GM12892 (cell line): ENCODE measurements around the gene RBM19. TPM values are rescaled to one million over a fixed set of nuclear protein-coding genes. Genes with fewer than 3 reads are reported as not detected.
A peak's percentile ranks its signal among the peaks of the same experiment; 100 is the strongest.

ENCODE experiments used
- DNase-seq: peaks from one replicate; pipeline ENCODE4 v3.0.0; 2011; ENCODE audit not compliant: insufficient read length
- FAIRE-seq: peaks from 2 replicates; lab custom pipeline; 2011; peaks lifted over from hg19 to GRCh38; lab: Jason Lieb, UNC
- POLR2A ChIP-seq: IDR thresholded peaks from 2 replicates; pipeline ENCODE4 v1.6.1; 2011; ENCODE audit warnings: low read depth, low read length, control low read depth
- POLR2AphosphoS5 ChIP-seq: IDR thresholded peaks from 2 replicates; pipeline ENCODE4 v1.6.1; 2011; ENCODE audit warnings: low read depth, low read length, control low read depth
- TAF1 ChIP-seq: IDR thresholded peaks from 2 replicates; pipeline ENCODE4 v1.6.1; 2011; ENCODE audit warnings: low read depth, mild to moderate bottlenecking, control low read depth, low read length, borderline replicate concordance
- polyA plus RNA-seq: library from polyadenylated mRNA; unstranded; fragments of >200 nt; gene quantifications from one replicate; pipeline ENCODE4 v1.2.1, GENCODE V29; 2012; ENCODE audit warnings: missing spikeins, inconsistent platforms; ENCODE audit not compliant: missing spikeins

The RBM19 gene, protein sequence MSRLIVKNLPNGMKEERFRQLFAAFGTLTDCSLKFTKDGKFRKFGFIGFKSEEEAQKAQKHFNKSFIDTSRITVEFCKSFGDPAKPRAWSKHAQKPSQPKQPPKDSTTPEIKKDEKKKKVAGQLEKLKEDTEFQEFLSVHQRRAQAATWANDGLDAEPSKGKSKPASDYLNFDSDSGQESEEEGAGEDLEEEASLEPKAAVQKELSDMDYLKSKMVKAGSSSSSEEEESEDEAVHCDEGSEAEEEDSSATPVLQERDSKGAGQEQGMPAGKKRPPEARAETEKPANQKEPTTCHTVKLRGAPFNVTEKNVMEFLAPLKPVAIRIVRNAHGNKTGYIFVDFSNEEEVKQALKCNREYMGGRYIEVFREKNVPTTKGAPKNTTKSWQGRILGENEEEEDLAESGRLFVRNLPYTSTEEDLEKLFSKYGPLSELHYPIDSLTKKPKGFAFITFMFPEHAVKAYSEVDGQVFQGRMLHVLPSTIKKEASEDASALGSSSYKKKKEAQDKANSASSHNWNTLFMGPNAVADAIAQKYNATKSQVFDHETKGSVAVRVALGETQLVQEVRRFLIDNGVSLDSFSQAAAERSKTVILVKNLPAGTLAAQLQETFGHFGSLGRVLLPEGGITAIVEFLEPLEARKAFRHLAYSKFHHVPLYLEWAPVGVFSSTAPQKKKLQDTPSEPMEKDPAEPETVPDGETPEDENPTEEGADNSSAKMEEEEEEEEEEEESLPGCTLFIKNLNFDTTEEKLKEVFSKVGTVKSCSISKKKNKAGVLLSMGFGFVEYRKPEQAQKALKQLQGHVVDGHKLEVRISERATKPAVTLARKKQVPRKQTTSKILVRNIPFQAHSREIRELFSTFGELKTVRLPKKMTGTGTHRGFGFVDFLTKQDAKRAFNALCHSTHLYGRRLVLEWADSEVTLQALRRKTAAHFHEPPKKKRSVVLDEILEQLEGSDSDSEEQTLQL
- 19.3 TPM for polyA plus RNA-seq

DNA sequence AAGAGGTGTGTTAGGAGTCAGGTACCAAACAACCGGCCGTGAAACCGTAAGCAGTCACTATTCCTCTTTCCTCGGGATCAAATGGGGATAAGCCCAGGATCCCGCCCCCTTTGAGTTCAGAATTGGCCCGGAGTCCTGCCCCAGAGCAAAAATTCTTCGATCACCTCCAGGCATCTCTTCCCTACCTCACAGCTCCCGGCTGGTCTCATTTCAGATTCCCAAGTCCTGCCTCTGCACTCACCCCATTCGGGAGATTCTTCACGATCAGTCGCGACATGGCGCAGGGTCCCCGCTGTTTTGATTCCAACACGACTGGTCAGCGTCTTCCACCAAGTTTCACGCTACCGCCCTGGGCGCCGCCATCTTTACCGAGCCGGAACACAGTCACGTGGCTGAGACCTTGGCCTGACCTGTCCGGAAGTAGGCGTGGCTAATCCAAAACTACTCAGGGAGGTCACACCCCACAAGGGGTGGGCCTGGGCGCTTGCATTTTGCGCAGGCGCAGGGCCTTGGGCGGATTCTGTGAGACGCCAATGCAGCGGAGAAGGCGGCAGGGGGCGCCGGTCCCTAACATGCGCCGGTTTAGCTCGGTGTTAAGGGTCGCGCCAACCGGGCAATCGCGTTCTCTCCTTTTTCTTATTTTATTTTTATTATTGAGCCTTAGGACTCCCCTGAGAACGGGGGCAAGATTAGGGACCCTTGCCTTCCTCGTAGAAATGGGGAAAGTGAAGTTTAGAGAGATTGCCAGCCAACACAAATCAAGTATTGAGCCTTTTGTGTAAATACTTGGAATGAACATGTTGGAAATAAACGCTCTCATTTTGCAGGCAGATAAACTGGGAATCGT is at the start of gene RBM19:
Gene RBM19, minus strand, starts transcription at position 375 of the 847 bp plus-strand sequence. Its CDS starts 98 bp downstream, at position 277.
- FAIRE-seq (peak; percentile 99), DNase-seq (peak; percentile 90)
- peak; percentile 87 for TF ChIP-seq POLR2AphosphoS5
- peak; percentile 57; the same call in 1 of the 2 replicates for TF ChIP-seq TAF1
- TF ChIP-seq POLR2A: peak; percentile 73

DNA sequence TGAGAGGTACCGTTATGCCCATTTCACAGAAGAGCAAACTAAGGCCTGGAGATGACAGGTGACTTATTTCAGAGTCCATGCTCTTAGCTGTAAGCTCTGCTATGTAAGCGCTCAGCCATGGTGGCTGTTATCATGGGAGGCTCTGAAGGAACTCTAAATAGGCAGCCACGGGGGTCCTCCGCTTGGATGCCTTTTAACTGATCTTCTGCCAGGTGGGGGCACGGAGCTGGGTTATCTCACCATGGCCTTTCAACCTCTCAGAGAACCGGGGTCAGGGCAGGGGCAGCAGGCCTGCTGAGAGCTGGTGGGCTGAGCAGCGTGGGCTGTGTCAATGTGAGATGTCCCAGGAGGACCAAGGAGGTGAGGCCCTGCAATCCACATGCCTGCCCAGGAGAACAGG is 49.7 kb upstream of the RBM19 start:
- no peak for TF ChIP-seq POLR2A
- no peak for TF ChIP-seq POLR2AphosphoS5
- TF ChIP-seq TAF1: no peak
- DNase-seq (no peak), FAIRE-seq (no peak)

DNA sequence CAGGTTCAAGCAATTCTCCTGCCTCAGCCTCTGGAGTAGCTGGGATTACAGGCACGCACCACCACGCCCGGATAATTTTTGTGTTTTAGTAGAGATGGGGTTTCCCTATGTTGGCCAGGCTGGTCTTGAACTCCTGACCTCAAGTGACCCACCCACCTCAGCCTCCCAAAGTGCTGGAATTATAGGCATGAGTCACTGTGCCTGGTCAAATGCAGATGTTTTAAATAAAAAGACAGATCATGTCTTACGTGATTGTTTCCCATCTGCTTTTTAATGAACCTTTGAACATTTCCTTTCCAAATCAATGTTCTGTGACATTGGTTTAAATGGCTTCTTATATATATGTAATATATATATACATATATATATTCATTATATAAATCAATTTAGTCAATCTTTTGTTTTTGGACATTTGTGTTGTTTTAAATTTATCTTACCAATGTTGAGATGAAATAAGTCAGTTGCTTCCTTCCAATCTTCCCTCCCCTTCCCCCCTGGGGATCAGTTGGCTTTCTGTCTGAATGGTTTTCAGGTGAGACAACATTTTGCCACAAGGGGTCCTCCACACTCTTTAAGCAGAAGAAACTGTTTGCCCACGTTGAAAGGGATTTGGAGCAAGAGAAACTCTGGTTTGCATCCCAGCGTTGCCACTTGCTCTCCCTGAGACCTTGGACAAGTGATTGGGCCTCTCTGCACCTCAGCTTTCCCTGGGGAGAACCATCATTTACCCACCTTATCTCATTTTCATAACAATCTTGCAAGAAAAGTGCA is 47.6 kb upstream of the RBM19 start:
- DNase-seq (no peak), FAIRE-seq (no peak)

DNA sequence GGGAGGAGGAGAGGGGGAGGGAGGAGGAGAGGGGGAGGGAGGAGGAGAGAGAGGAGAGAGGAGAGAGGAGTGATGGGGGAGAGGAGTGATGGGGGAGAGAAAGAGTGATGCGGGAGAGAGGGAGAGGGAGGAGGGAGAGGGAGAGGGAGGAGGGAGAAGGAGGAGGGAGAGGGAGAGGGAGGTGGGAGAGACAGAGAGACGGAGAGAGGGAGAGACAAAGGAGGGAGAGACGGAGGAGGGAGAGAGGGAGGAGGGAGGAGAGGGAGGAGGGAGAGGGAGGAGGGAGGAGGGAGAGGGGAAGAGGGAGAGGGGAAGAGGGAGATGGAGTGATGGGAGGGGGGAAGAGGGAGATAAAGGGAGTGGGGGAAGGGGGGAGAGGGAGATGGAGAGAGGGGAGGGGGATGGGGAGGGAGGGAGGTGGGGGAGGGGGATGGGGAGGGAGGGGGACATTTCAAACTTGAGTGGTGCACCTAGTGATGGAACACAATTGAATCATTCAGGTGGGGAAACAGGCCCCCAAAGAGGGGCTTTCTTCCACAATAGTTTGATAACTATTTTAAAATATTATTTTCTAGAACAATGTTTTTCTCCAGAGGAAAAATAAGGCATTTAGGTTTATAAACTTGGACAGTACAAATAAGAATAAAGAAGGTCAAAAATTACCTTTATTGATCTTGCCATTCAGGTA is 46.8 kb upstream of the RBM19 start:
- TF ChIP-seq POLR2A (no peak), TAF1 (no peak), POLR2AphosphoS5 (no peak)
- FAIRE-seq (no peak), DNase-seq (no peak)

More for the DNA sequence above, 47.6 kb upstream of the RBM19 start:
- TF ChIP-seq POLR2A: no peak

DNA sequence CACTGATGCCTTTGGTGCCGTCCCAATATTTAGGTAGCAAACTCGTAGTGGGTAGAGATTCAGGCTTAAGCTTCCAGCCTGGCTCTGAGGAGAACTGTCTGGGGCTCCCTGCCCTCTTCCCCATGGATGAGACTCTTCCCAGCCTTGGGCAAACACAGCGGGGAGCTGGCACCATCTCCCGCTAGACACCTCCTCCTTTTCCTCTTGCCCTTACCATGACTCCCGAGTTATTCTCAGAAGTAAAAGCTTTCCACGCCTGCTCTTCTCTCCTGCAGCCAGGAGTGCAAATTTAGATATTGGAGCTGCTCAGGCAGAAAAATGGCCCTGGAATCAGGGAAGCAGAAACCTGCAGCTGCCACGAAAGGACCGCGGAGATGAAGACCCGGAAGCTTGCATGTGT is 45.6 kb upstream of the RBM19 start:
- TF ChIP-seq POLR2A (no peak), POLR2AphosphoS5 (no peak), TAF1 (no peak)
- no peak for DNase-seq
- FAIRE-seq: no peak

DNA sequence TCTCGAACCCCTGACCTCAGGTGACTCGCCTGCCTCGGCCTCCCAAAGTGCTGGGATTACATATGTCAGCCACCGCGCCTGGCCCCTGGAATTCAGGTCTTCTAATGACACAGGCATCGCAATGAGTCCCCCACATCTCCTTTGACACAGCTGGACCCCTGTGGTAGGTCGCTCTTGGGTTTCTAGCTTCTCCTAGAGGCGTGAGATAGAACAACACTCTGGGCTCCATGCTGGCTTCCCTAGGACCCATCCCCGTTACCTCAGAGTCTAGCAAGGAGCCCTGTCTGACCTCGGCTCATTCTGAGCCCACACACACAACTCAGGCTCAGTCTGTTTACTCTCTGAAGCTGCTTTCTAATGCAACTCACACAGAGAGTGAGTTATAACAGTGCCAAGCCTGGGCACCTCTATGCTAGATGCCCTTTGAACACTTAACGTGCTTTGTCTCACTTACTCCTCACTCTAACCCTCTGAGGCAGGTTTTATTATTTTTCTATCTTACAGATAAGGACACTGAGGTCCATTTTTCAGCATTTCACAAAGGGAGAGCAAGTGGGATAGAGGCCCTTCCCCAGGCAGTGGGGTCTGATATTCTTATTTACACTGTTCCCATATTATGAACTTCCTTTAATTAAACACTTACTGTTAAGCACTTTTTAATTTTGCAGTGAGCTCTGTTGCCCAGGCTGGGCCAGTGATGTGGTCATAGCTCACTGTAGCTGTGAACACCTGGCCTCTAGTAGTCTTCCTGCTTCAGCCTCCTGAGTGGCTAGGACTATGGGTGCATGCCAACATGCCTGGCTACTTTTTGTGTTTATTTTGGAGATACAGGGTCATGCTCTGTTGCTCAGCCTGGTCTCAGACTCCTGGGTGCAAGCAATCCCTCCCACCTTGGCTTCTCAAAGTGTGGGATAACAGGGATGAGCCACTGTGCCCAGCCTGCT is 40.6 kb upstream of the RBM19 start:
- DNase-seq (no peak), FAIRE-seq (no peak)
- no peak for TF ChIP-seq POLR2A
- TF ChIP-seq TAF1: no peak
- no peak for TF ChIP-seq POLR2AphosphoS5

DNA sequence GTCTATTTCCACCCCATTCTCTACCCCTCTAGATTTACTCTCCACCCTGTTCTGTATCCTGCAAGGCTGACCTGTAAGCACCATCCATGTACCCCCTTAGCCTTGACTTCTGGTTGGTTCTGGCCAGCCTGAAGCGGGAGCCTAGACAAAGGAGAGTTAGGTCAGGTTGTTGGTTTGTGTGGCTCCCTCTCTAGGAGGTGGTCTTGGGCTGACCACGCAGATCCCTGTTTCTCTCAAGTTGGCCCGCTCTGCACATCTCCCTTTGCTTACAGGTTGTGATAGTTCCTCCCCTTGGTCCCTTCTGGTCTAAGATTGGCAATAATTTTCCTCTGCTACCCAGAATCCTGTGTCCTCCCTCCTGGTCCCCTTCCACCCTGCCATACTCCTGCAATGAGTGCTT is 38.3 kb upstream of the RBM19 start:
- no peak for FAIRE-seq
- no peak for DNase-seq
- TF ChIP-seq POLR2A: no peak
- TF ChIP-seq TAF1: no peak
- TF ChIP-seq POLR2AphosphoS5: no peak

DNA sequence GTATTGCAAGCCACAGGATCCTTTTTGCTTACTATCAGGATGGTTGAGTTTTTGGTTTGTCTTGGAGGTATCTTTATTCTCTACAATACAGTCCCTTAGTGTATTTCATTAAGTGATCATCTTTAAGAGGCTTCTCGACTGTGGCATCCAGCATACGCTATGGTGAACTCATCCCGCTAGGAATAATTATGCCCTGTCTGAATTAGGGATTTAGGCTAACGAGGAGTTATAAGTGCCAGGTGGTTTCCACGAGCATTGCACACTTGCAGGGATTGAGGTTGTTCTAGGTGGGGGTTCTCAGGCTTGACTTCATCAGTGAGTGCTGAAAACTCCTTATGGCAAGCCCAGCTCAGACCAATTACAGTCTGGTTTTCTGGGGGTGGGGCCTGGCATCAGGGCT is 37.2 kb upstream of the RBM19 start:
- TF ChIP-seq POLR2AphosphoS5 (no peak), TAF1 (no peak), POLR2A (no peak)
- no peak for DNase-seq
- FAIRE-seq: no peak

DNA sequence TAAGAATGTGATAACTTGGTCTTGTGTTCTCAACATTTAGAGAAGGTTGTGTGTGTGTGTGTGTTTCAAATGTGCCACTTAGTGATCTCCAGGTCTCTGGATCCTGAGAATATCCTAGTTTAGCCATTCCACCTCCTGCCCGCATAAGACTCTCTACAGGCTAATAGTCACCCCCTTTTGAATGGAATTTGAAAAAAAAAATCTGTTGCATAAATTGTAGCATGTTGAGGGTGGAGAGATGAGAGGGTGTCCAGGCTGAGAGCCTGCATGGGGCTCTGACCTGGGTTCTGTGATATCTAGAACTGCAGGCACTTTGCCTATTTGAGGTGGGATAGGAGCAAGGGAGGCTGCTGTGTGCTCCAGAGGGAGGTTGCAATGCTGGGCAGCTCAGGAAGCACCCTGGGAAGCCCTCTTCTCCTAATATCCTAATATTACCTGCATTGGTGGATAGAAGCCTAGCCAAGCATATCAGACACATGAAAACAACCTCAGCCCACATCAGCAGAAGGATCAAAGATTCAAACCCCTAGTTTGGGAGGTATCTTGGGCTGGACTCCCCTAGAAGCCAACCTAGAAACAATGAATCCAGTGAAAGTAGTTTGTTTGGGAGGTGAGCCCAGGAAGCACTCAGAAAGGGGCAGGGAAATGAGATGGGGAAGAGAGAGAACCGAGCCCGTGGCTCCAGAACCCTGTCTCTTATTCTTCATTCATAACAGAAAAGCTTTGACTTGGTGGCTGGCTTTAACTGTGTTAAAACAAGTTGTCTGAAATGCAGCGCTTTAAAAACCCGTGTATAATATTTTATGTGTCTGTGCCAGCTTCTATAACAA is 35.6 kb upstream of the RBM19 start:
- TF ChIP-seq POLR2A (no peak), POLR2AphosphoS5 (no peak), TAF1 (no peak)
- FAIRE-seq: no peak
- no peak for DNase-seq
